HUDEP-2 (cell line): ENCODE measurements around the gene ADNP2.
A peak's percentile ranks its signal among the peaks of the same experiment; 100 is the strongest.

ENCODE experiments used
- DNase-seq, 76 experiments: peaks; one replicate each; lab custom pipeline; 2025; ENCODE audit not compliant: unreplicated experiment in 76 of 76; lab: John Stamatoyannopoulos, UW

Gene ADNP2, protein sequence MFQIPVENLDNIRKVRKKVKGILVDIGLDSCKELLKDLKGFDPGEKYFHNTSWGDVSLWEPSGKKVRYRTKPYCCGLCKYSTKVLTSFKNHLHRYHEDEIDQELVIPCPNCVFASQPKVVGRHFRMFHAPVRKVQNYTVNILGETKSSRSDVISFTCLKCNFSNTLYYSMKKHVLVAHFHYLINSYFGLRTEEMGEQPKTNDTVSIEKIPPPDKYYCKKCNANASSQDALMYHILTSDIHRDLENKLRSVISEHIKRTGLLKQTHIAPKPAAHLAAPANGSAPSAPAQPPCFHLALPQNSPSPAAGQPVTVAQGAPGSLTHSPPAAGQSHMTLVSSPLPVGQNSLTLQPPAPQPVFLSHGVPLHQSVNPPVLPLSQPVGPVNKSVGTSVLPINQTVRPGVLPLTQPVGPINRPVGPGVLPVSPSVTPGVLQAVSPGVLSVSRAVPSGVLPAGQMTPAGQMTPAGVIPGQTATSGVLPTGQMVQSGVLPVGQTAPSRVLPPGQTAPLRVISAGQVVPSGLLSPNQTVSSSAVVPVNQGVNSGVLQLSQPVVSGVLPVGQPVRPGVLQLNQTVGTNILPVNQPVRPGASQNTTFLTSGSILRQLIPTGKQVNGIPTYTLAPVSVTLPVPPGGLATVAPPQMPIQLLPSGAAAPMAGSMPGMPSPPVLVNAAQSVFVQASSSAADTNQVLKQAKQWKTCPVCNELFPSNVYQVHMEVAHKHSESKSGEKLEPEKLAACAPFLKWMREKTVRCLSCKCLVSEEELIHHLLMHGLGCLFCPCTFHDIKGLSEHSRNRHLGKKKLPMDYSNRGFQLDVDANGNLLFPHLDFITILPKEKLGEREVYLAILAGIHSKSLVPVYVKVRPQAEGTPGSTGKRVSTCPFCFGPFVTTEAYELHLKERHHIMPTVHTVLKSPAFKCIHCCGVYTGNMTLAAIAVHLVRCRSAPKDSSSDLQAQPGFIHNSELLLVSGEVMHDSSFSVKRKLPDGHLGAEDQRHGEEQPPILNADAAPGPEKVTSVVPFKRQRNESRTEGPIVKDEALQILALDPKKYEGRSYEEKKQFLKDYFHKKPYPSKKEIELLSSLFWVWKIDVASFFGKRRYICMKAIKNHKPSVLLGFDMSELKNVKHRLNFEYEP

DNA sequence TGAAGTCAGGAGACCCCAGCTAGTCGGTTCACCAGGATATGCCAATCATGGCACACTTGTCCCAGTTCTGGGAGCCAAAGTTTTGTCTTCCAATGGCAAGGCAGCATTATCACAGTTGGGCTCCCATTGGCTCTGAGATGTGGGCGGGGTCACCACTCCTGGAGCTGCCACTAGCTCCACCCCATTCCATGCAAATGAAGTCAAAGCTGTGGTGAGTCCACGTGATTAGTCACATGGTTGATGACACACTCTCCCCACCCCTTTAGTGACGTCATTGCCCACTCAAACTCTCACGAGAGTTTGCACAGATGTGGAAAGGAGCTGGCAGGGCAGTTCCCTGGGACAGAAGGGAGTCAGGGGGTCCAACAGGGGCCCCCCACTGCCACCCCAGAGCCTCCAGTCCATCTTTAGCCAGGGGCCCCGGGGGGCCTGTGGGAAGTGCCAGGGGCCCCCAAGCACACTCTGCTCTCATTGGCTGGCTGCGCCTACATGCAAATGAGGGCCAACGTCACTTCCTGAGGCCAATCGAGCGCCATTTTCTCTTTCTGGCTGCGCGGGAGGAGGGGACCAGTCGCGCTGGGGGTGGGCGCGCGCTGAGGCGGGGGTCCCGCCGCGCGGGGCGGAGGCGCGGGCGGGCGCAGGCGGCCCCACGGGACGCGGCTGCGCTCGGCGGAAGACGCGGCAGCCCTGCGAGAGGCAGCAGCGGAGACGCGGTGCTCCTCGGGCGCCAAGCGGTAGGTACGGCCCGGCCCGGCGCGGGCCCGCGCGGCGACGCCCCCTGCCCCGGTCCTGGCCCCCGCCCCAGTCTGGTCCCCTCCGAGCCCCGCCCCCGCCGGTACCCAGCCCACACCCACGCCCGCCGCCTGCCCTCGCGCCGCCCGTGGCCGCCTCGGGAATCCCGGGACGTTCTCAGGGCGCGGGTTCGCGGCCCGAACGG lies at the start of gene ADNP2:
TSS of gene ADNP2 (plus strand) at position 524 of the 937 bp plus-strand sequence. CDS start 8,281 bp downstream, outside the sequence.
- DNase-seq, result peak in 75 of 76 experiments; percentile 55 to 97 (median 90)

DNA sequence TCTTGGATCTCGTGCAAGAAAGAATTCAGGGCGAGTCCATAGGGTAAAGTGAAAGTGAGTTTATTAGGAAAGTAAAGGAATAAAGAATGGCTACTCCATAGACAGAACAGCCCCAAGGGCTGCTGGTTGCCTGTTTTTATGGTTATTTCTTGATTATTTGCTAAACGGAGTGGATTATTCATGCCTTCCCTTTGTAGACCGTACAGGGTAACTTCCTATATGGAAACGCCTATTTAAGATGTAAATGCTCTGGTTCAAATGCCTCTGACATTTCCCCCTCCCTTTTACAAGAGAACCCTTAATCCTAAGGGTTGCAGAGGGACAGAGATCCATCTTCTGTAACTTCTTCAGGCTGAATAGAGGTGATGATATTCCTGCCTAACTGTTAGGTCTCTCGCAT lies 49.1 kb upstream of the ADNP2 start:
- DNase-seq, result no peak

DNA sequence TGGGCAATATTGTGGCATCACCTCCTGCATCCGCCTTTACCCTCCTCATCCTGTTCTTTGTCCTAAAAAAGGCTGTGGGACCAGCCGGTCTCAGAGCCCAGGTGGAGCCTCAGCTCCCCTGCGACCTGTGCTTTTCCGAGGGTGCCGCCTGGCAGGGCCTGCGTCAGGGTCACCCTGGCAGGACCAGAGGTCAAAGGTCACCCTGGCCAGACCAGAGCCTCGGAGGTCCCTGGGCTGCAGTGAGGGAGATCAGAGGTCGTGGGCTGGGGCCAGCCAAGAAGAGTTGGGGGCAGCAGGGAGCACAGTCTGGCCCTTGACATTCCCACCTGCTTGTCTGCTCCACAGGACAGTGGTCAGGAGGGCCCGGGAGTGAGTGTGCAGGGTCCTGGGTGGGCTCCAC lies 43.4 kb upstream of the ADNP2 start:
- DNase-seq, result no peak

DNA sequence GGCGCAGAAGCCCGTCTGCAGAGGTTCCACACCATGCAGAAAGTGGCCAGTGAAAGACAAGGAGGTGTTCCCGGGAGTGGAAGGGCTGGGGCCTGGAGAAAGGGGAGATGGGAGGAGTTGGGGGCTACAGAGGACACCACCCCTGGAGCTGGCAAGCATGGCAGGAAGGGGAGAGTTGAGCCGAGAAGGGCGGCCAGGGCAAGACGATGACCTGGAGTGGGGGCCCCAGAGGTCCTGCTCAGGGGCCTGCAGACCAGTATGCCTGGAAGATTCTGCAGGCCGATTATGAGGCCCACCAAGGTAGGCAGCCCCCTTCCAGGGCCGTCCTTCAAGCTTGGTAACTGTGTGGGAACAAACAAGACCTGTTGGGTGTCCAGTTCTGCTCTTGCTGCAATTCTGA lies 41.7 kb upstream of the ADNP2 start:
- DNase-seq, result no peak

DNA sequence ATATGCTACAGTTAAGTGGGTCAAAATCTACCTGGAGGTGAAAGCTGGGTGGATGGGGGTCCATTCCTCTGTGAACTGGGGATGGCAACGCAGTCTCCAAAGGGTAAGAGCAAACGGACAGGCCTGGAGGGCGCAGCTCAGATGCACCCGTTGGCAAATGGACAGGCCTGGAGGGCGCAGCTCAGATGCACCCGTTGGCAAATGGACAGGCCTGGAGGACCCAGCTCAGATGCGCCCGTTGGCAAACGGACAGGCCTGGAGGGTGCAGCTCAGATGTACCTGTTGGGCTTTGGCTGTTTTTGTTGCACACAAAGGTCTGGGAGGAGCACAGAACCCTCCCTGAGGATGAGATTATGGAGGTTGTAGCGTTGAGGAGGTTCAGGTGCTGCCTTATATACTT lies 41.2 kb upstream of the ADNP2 start:
- no peak for DNase-seq

DNA sequence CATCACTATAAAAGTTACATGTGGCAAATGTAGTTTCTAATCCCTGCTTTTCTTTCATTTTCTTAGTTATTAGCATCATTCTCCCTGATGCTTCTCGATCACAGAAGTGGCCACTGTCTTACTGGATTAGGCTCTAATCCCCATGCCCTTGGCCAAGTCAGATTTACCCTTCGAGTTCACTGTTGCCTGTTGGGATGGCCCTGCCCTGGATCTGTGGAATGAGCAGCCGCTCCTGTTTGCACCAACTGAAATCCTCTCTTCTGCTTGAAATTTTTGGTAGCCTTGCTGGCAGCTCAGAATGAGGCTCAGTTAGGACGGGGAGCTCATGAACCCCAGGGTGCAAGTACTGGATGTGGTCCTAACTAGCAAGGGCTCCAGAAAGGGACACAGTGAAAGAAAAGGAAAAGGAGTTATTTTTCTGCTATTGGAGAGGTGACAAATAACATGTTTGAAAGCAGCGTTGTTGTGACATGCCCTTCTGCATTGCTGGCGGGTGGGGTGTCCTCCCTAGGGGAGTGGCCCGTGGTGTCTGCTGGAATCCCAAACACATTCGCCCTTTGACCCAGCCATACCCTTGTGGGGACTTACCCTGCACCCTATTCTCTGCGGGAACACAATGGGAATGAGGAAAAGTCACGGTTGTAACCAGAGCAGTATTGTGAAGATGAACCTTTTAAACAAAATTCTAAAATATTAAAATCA lies 40.3 kb upstream of the ADNP2 start:
- DNase-seq, result no peak

DNA sequence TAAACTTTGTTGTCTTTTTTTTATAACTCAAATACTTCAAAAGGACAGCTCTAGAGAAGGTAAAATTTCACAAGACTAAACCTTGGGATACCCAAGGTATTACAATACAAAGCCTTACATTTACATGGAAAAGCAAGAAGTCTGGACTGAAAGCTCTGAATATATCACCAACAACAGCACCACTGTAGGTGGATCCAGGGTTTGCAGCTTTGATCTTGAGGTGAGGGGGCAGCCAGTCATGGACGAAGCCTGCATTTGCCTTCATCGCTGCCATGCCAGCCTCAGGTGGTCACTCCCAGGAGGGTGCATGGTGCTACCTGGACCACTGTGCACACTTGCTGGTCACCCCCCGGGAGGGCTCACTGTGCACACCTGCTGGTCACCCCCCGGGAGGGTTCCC lies 38.2 kb upstream of the ADNP2 start:
- DNase-seq, result no peak

DNA sequence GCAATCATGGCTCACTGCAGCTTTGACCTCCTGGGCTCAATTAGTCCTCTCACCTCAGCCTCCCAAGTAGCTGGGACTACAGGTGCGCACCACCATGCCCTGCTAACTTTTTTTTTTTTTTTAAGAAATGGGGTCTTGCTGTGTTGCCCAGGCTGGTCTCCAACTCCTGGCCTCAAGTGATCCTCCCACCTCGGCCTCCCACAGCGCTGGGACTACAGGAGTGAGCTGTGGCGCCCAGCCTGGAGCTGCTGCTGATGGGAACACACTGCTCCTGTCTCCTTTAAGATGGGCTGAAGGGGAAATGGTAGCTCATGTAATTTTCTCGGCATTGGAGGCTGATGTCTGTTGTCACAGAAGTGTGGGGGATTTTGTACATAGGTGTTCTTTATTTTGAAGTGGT lies 34.9 kb upstream of the ADNP2 start:
- no peak for DNase-seq

DNA sequence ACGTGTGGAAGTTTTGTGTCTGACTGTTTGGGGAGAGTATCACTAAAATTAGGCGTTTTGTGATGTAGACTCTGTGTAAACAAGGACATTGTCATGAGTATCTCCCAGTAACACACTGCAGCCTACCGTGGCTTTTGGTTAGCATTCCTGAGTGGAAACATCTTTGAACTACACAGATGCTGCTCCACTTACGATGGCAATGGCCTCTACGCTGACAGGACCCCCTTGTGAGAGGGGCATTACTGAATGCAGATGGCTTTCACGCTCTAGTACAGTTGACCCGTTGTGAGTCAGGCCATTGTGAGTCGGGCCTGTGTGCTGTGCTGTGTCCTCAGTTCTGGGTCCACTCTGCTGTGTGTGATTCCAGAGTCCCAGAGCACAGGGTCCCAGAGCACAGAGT lies 34.4 kb upstream of the ADNP2 start:
- DNase-seq, result no peak

DNA sequence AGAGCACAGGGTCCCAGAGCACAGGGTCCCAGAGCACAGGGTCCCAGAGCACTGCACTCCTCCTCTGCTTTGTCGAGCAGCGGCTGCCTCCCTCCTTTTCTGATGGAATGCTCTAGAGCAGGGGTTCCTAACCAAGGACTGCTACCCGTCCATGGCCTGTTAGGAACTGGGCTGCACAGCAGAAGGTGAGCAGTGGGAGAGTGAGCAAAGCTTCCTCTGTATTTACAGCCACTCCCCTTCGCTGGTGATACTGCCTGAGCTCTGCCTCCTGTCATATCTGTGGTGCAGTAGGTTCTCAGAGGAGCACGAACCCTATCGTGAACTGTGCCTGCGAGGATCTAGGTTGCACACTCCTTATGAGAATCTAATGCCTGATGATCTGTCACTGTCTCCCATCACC lies 33.1 kb upstream of the ADNP2 start:
- no peak for DNase-seq

DNA sequence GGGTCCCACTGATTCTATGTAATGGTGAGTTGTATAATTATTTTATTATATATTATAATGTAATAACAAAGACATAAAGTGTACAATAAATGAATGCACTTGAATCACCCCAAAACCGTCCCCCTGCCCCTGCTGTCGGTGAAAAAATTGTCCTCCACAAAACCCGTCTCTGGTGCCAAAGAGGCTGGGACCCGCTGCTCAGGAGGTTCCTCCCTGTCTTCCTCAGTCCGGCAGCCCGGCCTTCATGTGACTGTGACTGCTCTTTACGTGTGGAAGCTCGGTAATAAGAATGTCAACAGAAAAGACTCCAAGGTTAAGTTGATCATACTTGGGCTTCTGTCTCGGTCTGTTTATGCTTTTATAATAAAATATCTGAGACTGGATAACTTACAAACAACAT lies 32.7 kb upstream of the ADNP2 start:
- DNase-seq, result no peak

DNA sequence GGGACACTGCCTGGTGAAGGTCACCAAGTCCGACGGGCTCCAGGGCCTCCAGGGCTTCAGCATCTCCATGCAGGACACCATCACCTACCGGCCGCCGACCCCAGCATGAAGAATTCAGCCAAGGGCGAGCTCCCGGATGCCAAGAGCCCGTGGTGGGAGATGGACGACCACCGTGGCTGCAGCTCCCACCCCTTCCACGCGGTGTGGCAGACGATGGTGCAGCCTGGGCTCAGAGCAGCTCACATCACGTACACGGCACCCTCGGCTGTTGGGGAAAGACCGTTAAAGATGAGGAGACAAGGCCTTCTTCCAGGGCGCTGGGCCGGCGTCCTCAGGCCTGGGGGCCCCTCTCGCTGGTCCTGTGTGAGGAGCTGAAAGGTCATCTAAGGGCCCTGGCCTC lies 31.2 kb upstream of the ADNP2 start:
- no peak for DNase-seq

DNA sequence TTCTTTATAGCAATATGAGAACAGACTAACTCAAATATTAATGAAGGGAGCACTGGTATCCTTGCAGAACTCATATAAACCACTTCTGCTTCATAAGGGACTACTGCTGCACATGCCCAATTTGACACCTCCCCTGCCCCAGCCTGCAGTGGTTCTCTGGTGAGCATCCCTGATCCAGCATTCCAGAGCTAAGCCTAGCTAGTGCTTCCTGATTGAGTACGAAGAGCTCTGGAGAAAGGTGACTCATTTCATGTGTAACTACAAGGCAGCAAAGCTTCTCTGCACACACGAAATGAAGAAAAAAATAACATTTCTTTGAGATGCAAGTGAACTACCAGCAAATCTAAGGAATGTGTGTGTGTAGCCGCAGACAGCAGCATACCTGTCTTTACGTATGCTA lies 22.8 kb upstream of the ADNP2 start:
- no peak for DNase-seq

DNA sequence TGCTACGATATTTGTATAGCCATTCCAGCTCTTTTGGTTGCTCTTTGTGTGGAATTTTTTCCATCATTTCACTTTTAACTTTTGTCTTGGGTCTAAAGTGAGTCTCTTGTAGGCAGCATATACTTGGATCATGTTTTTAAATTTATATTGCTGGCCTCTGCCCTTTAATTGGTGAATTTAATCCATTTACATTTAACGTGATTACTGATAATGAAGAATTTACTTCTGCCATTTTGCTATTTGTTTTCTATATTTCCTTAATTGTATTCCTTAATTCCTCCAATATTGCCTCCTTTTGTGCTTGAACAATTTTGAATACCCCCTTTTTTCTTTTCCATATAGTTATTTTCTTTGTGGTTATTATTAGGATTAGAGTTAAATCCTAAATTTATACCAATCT lies 21.0 kb upstream of the ADNP2 start:
- no peak for DNase-seq

DNA sequence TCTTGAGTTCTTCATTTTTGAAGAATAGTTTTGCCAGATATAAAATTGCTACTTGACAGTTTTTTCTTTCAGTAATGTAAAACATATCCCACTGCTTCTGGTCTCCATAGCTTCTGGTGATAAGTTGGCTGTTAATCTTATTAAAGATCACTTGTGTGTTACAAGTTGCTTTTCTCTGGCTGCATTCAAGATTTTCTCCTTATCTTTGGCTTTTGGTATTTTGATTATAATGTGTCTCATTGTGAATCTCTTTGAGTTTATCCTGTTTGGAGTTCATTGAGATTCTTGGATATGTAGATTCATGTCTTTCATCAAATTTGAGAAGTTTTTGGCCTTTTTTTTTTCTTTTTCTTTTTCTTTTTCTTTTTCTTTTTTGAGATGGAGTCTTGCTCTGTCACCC lies 20.2 kb upstream of the ADNP2 start:
- DNase-seq, result no peak

DNA sequence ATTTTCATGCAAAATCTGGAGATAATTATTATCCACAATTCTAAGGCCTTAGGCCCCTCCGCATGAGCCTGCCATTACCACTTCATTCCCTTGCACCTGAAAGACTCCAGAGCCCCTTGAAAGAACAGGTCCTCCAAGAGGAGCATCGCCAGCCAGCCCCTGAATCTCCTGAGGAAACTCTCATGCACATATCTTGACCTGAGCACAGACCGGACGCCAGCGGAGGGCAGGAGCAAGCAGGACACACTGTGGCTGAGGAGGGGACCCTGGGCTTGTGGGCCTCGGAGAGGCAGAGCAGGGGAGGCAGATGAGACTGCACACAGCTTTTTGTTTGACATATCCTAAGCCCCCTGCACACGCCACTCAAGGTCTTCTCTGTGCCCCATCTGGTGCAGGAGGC lies 13.6 kb upstream of the ADNP2 start:
- no peak for DNase-seq

DNA sequence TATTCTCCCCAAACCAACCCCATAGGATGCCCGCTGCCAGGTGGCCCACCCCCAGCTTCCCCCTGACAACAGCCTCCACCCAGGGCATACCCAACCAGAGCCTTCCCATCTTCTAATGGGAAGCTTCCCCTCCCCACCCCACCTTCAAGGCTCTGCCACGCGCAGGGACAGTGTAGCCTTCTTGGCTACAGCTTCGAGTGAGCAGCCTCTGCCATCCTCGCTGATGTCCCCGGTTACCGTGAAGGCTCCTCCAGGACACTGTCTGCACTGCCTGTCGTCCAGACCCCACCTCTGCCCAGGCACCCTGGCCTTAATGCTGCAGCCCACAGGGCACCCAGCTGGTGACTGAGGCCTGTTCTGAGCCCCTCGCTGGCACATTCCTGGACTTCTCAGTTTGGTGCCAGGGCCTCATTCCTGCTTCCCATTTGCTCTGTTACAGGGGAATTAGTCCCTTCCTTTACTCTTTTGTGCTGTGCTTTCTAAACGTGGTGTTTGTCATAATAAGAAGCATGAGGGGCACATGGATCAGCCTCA lies 13.0 kb upstream of the ADNP2 start:
- DNase-seq, result no peak

DNA sequence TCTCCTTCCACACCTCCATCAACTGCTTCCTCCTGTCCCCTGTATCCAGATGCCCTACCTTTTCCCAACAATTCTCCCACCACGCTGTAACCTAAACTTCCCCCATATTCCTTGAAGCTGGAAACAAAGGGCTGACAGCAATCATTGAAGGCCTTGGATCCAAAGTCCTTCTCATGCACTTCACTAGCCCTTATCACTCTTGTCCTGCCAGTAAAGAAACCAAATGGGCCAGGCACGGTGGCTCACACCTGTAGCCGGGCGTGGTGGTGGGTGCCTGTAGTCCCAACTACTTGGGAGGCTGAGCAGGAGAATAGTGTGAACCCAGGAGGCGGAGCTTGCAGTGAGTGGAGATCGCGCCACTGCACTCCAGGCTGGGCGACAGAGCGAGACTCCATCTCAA lies 11.9 kb upstream of the ADNP2 start:
- DNase-seq, result no peak

DNA sequence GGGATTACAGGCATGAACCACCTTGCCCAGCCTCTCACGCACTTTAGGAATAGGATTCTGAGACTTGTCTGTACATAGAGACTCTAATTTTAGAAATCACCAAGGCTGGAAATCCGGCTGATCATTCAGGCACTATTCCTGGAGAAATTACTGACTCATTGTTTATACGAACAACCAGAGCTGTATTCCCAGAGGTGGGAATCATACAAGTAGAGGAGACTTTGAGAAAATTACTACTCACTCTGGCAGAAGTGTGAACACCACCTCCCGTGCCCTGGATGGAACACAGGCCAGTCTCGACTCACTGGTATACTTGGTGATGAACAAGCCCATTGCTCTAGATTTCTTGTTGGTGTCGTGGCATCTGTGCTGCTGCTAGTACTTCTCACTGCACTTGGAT lies 5.8 kb upstream of the ADNP2 start:
- DNase-seq, result no peak
